Stimulated activated CD8-positive, alpha-beta memory T cell treated with anti-CD3 and anti-CD28 coated beads, Interleukin-12 subunit alpha, Interleukin-12 subunit beta, amount 100 ng/mL, for 24 hours (primary cell): Measurements from ENCODE around the gene ARL14EP.

ENCODE experiments used
- DNase-seq: peaks from one replicate; pipeline ENCODE4 v3.0.0-alpha.2; 2020; ENCODE audit errors: extremely low read depth

The ARL14EP gene

DNA sequence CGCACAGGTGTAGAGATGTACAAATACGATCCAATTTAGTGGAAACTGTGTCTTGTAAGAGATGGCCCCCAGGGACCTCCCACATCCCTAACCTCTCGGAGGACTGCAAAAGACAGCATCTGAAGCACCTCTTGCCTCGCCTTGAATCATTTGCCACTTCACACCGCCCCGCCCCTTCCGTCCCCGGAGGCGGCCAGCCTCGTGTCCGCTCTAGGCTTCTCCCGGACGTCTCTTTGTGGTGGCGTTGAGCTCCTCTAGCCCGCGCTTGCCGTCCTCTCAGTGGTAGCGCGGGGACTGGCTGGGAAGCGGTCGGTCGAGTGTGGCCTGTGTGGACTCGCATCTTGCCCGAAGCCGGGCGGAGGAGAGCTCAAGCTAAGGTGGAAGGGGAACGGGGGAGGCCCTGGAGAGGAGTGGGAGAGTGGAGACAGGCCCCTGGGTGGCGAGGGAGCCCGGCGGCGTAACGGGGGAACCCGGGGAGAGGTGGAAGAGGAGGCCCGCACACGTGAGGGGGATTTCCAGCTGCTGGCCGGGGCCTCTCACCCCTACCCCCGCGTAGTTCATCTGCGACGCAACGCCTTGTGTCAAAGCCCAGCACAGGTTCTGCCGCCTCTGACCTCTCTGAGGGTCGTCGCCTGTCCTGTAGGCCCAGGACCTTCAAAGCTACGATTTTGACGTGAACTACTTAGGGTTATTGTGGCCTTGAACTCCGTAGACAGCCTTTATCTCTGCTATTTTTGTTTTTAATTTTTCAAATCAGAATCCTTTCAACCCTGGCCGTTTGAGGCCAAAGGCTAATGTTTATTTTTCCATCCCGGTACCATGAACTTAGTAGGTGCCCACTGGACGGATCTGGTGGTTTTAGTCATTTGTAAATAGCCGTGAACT is at the start of gene ARL14EP:
Gene ARL14EP (plus strand): TSS at position 279 of the 885 bp plus-strand sequence. CDS start 7,845 bp downstream, outside the sequence.
- peak; percentile 80 for DNase-seq

DNA sequence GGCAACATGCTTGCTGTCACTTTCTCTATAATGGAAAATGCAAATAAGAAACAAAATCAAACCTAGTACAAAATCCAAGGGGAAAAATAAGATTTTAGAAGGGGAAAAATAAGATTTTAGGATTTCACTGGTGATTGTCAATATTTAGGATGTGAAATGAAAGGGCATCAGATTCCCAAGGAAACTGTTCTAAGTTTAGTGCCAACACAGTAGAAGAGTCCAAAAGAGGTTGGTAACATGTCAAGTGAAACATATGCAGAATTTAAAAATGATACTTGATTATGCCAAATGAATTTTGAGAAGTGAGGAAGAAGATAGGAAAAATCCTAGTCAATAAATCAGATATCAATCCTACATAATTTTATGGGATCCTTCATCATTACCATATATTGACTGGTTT is 45.7 kb upstream of the ARL14EP start:
- no peak for DNase-seq

DNA sequence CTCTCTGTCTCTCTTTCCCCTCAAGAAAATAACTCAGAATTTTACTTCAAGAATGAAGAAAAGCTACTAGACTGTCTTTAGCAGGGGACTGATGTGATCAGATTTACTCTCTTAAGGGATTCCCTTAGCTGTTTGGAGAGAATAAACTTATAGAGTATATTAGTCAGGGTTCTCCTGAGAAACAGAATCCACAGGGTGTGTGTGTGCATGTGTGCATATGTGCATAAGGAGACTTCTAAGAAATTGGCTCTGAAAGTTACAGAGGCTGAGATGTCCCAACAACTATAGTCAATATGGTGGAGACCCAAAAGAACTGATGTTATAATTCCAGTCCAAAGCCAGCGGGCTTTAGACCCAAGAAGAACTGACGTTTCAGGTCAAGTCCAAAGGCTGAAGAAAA is 43.1 kb upstream of the ARL14EP start:
- no peak for DNase-seq

GRCh38 chr11:30281476-30282288 is 41.2 kb upstream of the ARL14EP start:
- DNase-seq, result no peak

GRCh38 chr11:30282289-30282631 is 40.6 kb upstream of the ARL14EP start:
- DNase-seq, result no peak

- DNase-seq, result no peak
Measured at GRCh38 chr11:30284836-30285235, 38.1 kb upstream of the ARL14EP start.

DNA sequence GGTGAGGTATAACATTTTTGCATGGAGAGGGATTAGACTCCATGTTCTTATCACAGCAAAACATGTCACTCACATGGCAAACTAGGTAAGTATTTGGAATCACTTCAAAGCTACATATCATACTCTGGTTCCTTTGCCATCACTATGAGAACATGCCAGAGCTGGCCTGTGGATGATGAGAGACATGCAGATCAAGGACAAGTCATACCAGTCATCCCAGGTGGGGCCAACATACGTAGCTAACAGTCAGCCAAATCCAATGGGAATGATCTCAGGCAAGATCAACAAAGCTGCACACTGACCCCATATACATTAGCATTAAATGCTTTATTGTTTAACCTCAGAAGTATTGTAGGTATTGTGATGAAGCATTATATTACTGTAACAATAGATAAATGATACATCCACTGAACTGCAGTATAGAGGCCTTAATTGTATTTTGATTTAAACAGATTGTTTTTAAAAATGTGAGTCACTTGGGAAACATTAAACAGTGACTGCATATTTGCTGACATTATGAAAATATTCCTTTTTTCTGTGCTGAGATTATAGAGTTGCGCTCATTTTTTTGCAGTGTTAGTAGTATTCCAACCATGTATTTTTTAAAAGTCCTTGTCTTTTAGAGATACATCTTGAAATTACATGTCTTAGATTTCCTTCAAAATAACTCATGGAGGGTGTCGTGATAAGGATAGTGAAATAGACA is 37.3 kb upstream of the ARL14EP start:
- DNase-seq, result no peak

GRCh38 chr11:30291331-30291730 is 31.6 kb upstream of the ARL14EP start:
- no peak for DNase-seq

DNA sequence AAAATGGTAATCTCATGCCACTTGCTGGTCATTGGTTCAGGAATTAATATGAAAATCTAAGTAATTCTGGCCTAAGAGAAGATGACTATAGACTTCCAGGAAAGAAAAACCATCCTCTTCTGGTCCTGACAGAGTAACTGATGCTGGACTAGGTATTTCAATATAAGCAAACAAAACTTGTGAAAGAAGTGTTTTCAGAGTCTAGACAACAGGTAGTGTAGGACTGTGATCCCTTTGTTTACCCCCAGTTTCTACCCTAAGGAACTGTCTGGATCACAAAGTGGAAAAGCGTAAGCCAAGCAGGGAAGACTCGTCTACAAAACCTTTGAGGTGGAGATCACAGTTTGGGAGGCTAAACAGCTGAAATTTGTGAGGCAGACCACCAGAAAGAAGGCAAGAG is 30.4 kb upstream of the ARL14EP start:
- DNase-seq, result no peak

DNA sequence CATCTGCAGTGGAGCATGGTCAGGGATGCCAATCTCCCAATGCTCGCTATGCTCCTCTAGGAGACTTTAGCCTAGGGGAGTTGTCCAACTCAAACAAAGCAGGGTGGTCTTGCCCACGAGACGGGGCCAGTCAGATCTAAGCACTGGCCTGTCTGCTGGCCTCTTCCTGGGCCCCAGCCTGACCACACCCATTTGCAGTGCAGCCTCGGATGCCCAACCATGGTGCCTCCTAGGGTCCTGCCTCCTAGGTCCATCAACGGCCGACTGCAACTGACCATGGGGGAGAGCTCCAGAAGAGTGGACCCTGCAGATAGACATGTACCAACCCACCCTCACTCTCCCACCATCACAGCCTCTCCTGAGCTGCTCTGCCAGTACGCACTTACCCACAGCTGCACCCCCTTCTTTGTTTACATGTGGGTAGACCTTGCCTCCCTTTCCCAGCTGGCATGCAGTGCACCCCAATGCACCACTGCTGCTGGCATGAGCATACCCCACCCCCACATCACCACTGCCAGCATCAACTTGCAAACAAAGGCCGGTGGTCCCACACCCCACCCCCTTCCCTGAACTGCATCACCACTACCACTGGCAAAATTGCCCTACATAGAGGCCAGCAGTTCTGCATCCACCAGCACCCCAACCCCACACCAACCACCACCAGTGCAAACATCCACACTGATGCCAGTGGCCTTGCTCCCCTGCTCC is 27.6 kb upstream of the ARL14EP start:
- no peak for DNase-seq

DNA sequence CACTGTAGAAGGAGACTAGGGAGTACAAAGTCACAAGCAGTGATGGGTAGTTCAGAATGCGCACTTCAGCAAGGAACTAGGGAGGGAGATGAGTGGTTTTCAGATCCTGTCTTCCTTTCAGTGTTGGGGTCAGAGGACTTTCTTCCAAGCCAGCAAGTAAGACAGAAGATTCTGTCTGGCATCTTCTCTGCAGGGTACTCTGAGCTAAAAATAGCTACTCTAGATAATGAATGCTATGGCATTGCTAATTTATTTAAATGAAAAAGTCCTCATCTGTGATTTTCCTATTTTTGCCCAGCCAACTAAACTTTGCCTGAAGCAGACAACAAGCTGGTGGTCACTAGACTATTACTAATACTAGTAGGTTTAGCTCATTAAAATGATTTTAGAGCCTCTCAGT is 18.3 kb upstream of the ARL14EP start:
- no peak for DNase-seq

- no peak for DNase-seq
Measured at GRCh38 chr11:30310623-30311022, 12.3 kb upstream of the ARL14EP start.

DNA sequence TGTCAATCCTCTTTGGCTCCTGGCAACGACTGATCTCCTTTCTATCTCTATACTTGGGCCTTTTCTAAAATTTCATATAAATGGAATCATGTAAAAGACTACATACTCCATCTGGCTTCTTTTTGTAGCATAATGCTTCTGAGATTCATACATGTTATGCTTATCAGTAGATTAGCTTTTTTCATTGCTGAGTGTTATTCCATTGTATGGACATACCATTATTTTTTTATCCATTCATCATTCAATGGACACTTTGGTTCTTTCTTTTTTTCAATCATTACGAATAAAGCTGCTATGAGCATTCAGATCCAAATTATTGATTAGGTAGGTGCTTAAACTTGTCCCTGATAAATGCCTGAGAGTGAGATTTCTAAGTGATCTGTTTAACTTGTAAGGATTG is 11.7 kb upstream of the ARL14EP start:
- DNase-seq, result no peak

GRCh38 chr11:30312243-30312642 is 10.7 kb upstream of the ARL14EP start:
- DNase-seq, result no peak

DNA sequence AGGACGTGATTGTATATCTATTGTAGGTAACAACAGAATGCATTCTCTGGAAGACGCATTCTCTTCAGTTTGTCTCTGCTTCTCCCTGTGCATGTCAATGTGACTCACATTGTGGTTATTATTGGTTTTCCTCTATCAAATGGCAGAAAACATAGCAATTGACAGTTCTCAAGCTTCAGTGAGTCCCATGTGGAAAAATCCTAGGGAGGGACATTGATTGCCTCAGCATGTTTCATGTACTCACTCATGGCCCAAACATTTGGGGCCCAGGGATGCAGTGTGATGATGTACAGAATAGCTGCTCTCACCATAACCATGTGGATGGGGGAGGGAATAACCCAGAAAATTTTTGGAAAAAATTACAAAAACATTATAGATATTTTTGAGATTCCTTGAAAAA is 9.3 kb upstream of the ARL14EP start:
- DNase-seq, result no peak

DNA sequence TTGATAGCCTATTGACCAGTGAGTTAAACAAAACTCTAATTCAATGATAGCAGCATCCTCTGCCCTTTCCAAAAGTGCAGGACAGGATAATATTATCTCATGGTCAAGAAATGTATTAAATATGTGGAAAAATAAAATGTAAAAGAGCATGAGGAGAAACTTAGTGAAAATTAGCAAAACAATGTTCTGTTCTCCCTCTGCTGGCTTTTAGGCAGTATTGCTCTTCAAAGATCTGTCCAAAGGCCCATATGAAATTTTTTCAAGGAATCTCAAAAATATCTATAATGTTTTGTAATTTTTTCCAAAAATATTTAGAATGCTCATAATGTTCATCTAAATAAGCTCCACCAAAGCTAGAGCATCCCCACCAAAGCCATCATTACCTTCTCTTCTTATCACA is 8.3 kb upstream of the ARL14EP start:
- no peak for DNase-seq

GRCh38 chr11:30316237-30316636 is 6.7 kb upstream of the ARL14EP start:
- no peak for DNase-seq

- no peak for DNase-seq
Measured at GRCh38 chr11:30317030-30317429, 5.9 kb upstream of the ARL14EP start.

- DNase-seq, result no peak
Measured at GRCh38 chr11:30321321-30321720, 1.6 kb upstream of the ARL14EP start.

DNA sequence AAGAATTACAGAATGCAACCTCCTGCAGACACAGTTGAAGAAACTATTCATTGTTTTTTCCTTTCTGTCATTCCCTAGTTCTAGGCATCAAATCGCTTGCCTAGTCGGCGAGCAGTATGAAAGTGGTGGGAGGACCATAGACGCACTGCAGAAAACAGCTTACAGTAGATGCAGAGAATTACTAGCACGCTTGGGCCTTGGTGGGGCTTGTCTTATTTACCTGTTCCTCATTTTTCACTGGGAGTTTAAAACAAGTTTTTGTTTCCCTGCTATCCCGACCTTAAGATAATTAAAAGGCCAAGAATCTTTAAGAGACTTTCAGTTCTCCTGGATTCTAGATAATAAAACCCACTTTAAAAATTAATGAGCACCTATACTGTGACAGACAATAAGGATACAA is 713 bp upstream of the ARL14EP start:
- no peak for DNase-seq

GRCh38 chr11:30326114-30326778 is 3.3 kb downstream of the ARL14EP start:
- no peak for DNase-seq
